Astrocyte of the cerebellum (primary cell): Measurements from ENCODE around the gene ZNF780B.
A peak's percentile ranks its signal among the peaks of the same experiment; 100 is the strongest.

ENCODE experiments used
- DNase-seq: peaks from one replicate; pipeline ENCODE4 v3.0.0-alpha.2; 2011; ENCODE audit warnings: low read depth
- H3K4me3 ChIP-seq: 2 replicates; pipeline ENCODE4 v1.5.1; 2011; ENCODE audit warnings: mild to moderate bottlenecking, low read depth, low read length, moderate library complexity
- in situ Hi-C: cut with HindIII; loops from 2 replicates; pipeline ENCODE4 v1.10.0; 2017; ENCODE audit warnings: low sequenced_read_pairs
- TF ChIP-seq, protein P1 (sequence below): IDR thresholded peaks from 2 replicates; pipeline ENCODE4 v1.5.1; 2012; ENCODE audit warnings: low read length, low read depth, moderate library complexity, mild to moderate bottlenecking; ENCODE audit errors: missing control alignments

ZNF780B gene

DNA sequence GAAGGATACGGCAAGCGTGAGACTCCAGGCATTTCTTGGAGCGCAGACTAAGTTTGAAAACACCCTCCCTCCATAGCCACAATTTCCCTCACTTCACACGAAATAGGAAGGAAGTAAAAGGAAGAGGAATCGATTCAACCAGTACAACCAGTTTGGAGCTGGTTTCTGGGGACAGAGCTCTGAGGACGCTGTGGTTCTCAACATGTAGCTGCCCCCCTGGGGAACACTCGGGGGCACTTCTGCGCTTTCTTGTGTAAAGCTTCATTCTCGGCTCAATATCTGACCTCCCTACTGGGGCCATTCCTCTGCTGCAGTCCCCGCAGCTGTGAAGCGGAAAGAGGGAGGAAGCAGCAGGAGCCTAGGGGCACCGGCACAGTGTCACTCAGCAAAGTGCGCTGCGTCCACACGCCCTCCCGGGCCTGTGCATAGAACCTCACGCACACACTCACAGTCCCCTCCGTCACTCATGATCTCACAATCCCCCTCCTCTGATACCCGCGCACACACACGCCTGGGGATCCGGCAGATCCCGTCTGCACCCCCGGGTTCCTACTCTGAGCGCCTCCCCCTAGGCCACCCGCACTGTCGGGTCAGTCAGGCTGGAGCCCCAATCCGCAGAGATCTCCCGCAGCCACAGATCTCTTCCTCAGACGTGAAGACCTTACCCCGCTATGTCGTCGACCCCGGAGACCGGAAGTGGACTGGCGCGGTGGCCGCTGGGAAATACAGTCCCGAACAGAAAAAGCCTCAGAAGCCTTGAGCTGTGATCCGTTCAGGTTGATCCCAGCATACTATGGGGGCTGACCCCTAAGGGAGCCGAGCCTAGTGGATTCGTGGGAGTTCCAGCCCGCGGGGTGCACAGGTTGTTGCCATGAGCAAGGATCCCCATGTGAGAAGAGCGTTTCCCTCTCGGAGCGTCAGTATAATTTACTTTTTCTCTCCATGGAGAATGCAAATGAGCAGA is 34.5 kb upstream of the ZNF780B start, which contains the start of gene ZNF780A:
Gene ZNF780A, minus strand, starts transcription at position 703 of the 964 bp plus-strand sequence. CDS start 6,190 bp downstream, outside the sequence.
- peak within 1 kb of the TSS; percentile 94 for H3K4me3 ChIP-seq
- TF ChIP-seq, protein P1, sequence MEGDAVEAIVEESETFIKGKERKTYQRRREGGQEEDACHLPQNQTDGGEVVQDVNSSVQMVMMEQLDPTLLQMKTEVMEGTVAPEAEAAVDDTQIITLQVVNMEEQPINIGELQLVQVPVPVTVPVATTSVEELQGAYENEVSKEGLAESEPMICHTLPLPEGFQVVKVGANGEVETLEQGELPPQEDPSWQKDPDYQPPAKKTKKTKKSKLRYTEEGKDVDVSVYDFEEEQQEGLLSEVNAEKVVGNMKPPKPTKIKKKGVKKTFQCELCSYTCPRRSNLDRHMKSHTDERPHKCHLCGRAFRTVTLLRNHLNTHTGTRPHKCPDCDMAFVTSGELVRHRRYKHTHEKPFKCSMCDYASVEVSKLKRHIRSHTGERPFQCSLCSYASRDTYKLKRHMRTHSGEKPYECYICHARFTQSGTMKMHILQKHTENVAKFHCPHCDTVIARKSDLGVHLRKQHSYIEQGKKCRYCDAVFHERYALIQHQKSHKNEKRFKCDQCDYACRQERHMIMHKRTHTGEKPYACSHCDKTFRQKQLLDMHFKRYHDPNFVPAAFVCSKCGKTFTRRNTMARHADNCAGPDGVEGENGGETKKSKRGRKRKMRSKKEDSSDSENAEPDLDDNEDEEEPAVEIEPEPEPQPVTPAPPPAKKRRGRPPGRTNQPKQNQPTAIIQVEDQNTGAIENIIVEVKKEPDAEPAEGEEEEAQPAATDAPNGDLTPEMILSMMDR = no peak
- in situ Hi-C loops = no loop called here
- DNase-seq = peak; percentile 6

DNA sequence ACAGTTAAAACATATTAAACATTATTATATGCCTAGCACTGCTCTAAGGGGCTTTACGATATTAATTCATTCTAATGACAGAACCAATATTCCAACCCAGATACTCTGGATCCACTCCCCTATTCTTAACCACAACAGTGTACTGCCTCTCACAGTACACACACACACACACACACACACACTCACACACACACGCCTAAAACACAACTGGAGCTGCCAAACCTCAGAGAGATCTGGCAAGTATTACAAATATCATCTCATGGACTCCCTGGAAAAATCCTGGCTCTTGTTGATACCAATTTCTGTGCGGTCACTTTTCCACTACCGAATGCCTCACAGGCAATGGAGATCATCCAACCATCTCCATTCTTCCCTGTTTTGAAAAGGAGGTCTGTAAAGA is 33.4 kb upstream of the ZNF780B start:
- peak overlapping the region; percentile 94 for H3K4me3 ChIP-seq
- TF ChIP-seq, protein P1 = no peak
- peak; percentile 74 for DNase-seq
- in situ Hi-C loops = no loop called here

DNA sequence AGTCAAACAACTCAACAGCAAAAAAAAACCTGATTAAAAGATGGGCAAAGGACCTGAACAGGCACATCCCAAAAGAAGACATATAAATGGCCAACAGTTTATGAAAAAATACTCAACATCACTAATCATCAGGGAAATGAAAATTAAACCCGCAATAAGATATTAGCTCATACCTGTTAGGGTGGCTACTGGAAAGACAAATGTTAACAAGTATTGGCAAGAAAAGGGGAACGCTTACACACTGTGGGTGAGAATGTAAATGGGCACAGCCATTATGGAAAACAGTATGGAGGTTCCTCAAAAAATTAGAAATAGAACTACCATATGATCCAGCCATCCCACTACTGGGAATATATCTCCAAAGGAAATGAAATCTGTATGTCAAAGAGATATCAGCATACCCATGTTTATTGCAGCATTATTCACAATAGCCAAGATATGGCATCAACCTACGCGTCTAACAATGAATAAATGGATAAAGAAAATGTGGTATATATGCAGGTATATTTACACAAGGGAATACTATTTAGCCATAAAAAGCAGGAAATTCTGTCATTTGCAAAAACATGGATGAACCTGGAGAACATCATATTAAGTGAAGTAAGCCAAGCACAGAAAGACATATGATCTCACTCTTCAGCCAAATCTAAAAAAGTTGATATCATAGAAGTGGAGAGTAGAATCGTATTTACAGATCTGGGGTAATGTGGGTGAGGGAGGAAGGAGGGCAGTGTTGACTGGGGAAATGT is 32.4 kb upstream of the ZNF780B start:
- TF ChIP-seq, protein P1 = no peak
- H3K4me3 ChIP-seq = no peak overlapping the region
- in situ Hi-C loops = no loop called here
- DNase-seq = no peak

DNA sequence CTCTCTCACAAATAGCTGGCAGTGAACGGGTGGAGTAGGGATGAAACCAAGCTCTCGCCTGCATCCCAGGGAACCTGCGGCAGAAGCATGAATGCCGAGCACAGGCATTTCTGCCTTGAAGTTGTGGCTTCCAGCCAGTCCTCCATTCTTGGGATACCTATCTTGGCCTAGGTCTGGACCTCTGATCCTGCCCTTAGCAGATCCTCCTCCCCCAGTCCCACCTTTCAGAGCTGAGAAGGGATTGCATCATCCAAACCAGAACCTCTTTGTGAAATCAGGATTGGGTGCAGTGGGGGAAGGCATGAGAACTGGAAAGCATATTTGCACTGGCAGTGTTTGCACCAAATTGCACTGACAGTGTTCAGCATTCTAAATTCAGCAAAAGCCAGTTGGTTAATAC is 28.9 kb upstream of the ZNF780B start:
- TF ChIP-seq, protein P1 = no peak
- in situ Hi-C loops = no loop called here
- no peak for DNase-seq
- no peak overlapping the region for H3K4me3 ChIP-seq

DNA sequence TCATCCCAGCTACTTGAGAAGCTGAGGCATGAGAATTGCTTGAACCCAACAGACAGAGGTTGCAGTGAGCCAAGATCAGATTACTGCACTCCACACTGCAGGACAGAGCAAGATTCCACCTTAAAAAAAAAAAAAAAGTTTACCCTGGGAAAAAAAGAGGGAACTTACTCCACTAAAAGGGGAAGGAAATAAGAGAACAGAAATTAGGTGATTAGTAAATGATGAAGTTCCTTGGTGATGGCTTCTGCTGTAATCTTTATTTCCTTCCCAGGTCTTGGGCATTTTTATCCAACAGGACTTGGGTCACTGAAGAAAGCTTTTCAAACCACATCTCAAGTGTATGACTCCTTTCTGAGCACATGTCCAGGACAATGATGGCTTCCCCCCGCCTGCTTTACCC is 25.4 kb upstream of the ZNF780B start:
- TF ChIP-seq, protein P1 = no peak
- no peak overlapping the region for H3K4me3 ChIP-seq
- in situ Hi-C loops = no loop called here
- no peak for DNase-seq

DNA sequence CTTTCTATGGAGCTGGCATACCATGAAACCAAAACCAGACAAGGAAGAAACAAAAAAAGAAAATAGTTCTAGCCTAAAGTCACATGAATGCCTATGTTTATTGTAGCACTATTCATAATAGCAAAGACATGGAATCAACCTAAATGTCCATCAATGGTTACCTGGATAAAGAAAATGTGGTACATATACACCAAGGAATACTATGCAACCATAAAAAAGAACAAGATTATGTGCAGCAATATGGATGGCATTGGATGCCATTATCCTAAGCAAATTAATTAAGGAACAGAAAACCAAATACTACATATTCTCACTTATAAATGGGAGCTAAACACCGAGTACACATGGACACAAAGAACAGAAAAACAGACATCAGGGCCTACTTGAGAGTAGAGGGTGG is 24.3 kb upstream of the ZNF780B start:
- no peak overlapping the region for H3K4me3 ChIP-seq
- in situ Hi-C loops = no loop called here
- no peak for DNase-seq
- TF ChIP-seq, protein P1 = no peak
